Bronchial epithelial cell (primary cell): ENCODE data around the gene COL13A1. TPM values are rescaled to one million over a fixed set of nuclear protein-coding genes. Genes with fewer than 3 reads are reported as not detected.
A peak's percentile ranks its signal among the peaks of the same experiment; 100 is the strongest.

Source experiments
- DNase-seq: peaks from one replicate; pipeline ENCODE4 v3.0.0-alpha.2; 2010; ENCODE audit warnings: low read depth
- FAIRE-seq: peaks from 2 replicates; lab custom pipeline; 2011; peaks lifted over from hg19 to GRCh38; lab: Jason Lieb, UNC
- H3K27me3 ChIP-seq: 2 replicates; pipeline ENCODE4 v1.5.1; 2011; ENCODE audit warnings: low read length; ENCODE audit not compliant: control insufficient read depth, insufficient read depth
- H3K36me3 ChIP-seq: 2 replicates; pipeline ENCODE4 v1.5.1; 2011; ENCODE audit warnings: low read length; ENCODE audit not compliant: control insufficient read depth, insufficient read depth
- H3K4me3 ChIP-seq: 2 replicates; pipeline ENCODE4 v1.5.1; 2011; ENCODE audit warnings: mild to moderate bottlenecking, low read depth, low read length, control low read depth
- total RNA-seq: library from RNA; depleted of rRNA; stranded (reverse); fragments of >200 nt; gene quantifications from 2 replicates; pipeline ENCODE4 v1.2.1, GENCODE V29; 2014
- TF ChIP-seq, protein P1 (sequence below): IDR thresholded peaks from 2 replicates; pipeline ENCODE4 v1.5.1; 2011; ENCODE audit warnings: mild to moderate bottlenecking, moderate library complexity, low read length, control low read depth, inconsistent platforms; ENCODE audit not compliant: insufficient read depth, severe bottlenecking

Gene COL13A1
- total RNA-seq, 1 donor from 2014 or later: under 0.01 TPM

- DNase-seq (no peak), FAIRE-seq (no peak)
- no peak overlapping the region for H3K4me3 ChIP-seq
- TF ChIP-seq, protein P1, sequence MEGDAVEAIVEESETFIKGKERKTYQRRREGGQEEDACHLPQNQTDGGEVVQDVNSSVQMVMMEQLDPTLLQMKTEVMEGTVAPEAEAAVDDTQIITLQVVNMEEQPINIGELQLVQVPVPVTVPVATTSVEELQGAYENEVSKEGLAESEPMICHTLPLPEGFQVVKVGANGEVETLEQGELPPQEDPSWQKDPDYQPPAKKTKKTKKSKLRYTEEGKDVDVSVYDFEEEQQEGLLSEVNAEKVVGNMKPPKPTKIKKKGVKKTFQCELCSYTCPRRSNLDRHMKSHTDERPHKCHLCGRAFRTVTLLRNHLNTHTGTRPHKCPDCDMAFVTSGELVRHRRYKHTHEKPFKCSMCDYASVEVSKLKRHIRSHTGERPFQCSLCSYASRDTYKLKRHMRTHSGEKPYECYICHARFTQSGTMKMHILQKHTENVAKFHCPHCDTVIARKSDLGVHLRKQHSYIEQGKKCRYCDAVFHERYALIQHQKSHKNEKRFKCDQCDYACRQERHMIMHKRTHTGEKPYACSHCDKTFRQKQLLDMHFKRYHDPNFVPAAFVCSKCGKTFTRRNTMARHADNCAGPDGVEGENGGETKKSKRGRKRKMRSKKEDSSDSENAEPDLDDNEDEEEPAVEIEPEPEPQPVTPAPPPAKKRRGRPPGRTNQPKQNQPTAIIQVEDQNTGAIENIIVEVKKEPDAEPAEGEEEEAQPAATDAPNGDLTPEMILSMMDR: no peak
- no peaks in the 10 kb centered on the region for H3K36me3 ChIP-seq
- H3K27me3 ChIP-seq: peaks cover 2% of the 10 kb centered on the region
These were observed 9.4 kb upstream of the COL13A1 start for GRCh38 chr10:69792341-69792740.

- DNase-seq: no peak
- no peak for FAIRE-seq
- Histone ChIP-seq H3K36me3 (no peaks in the 10 kb centered on the region), H3K27me3 (peaks cover 2% of the 10 kb centered on the region), H3K4me3 (no peak overlapping the region)
- TF ChIP-seq, protein P1: no peak
These were observed 7.0 kb upstream of the COL13A1 start for GRCh38 chr10:69794673-69795072.

- TF ChIP-seq, protein P1: no peak
- H3K4me3 ChIP-seq: no peak overlapping the region
- no peak for FAIRE-seq
- H3K36me3 ChIP-seq: no peaks in the 10 kb centered on the region
- DNase-seq: no peak
- peaks cover 2% of the 10 kb centered on the region for H3K27me3 ChIP-seq
These were observed 6.3 kb upstream of the COL13A1 start for GRCh38 chr10:69795242-69795934.

GRCh38 chr10:69797959-69798358 is 3.7 kb upstream of the COL13A1 start:
- Histone ChIP-seq H3K4me3 (no peak overlapping the region), H3K27me3 (no peaks in the 10 kb centered on the region), H3K36me3 (no peaks in the 10 kb centered on the region)
- TF ChIP-seq, protein P1: no peak
- DNase-seq: peak; percentile 81
- peak; percentile 88 for FAIRE-seq

DNA sequence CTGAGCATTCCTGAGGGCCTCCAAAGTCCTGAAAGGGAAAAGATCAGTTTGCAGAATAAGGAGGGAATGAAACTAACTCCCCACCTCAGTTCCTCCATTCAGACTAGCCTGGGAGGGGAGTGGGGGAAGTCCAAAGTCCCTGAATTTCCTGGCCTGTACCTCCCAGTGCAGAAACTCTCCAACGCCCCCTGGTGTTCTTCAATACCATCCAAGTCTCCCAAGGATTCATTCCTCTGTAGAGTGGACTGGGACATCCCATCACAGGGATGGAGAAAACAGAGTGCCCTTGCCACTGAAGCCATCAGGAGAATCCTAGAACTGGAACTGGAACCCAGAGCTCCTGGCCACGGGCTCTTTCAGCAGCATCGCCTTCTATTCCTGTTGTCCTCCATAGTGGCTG is 1.6 kb upstream of the COL13A1 start:
- DNase-seq: peak; percentile 57
- Histone ChIP-seq H3K4me3 (no peak overlapping the region), H3K36me3 (no peaks in the 10 kb centered on the region), H3K27me3 (peaks cover 4% of the 10 kb centered on the region)
- FAIRE-seq: peak; percentile 81
- TF ChIP-seq, protein P1: peak; percentile 78

DNA sequence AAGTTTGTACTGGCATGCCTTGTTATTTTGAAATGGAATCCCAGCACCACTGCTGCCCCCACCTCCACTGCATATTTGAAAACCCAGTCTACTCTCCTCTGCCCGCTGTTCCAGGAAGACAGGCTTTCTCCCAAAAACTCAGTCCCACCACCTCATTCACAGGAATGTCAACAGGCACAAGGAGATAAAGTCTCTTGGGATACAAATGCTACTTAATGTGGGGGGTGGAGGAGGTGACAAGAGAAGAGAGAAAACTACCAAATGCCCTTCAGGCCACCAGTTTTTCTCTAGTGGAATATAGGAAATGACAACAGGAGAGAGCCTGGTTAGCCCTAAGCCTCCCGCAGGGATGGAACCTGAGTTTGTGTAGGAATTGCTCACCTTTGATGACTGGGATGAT is 1.0 kb upstream of the COL13A1 start:
- FAIRE-seq: no peak

More for the DNA sequence above, 1.0 kb upstream of the COL13A1 start:
- Histone ChIP-seq H3K36me3 (no peaks in the 10 kb centered on the region), H3K27me3 (peaks cover 4% of the 10 kb centered on the region), H3K4me3 (no peak overlapping the region)
- TF ChIP-seq, protein P1: no peak
- DNase-seq: no peak
